GM12892 (cell line): ENCODE results near the gene DAGLA.

ENCODE experiments used
- POLR2A ChIP-seq: IDR thresholded peaks from 2 replicates; pipeline ENCODE4 v1.6.1; 2011; ENCODE audit warnings: low read depth, low read length, control low read depth
- POLR2AphosphoS5 ChIP-seq: IDR thresholded peaks from 2 replicates; pipeline ENCODE4 v1.6.1; 2011; ENCODE audit warnings: low read depth, low read length, control low read depth

- TF ChIP-seq POLR2A (no peak), POLR2AphosphoS5 (no peak)
Observed at GRCh38 chr11:61683961-61684869, 4.0 kb downstream of the DAGLA start.
